Kidney epithelial cell (primary cell): ENCODE measurements around the gene CTXN1. TPM values are rescaled to one million over a fixed set of nuclear protein-coding genes. Genes with fewer than 3 reads are reported as not detected.

ENCODE experiments used
- DNase-seq: peaks from one replicate; pipeline ENCODE4 v3.0.0-alpha.2; 2010; ENCODE audit warnings: low read depth
- H3K27me3 ChIP-seq: 2 replicates; pipeline ENCODE4 v1.6.0; 2011; ENCODE audit warnings: low read length; ENCODE audit not compliant: control insufficient read depth, insufficient read depth
- H3K36me3 ChIP-seq: 2 replicates; pipeline ENCODE4 v1.5.1; 2011; ENCODE audit warnings: low read length; ENCODE audit not compliant: control insufficient read depth, insufficient read depth
- H3K4me3 ChIP-seq: 2 replicates; pipeline ENCODE4 v1.5.1; 2011; ENCODE audit warnings: low read depth, mild to moderate bottlenecking, control low read depth, low read length
- CTCF ChIP-seq: IDR thresholded peaks from 2 replicates; pipeline ENCODE4 v1.5.1; 2011; ENCODE audit warnings: mild to moderate bottlenecking, moderate library complexity, low read length, control low read depth, inconsistent platforms; ENCODE audit not compliant: insufficient read depth, poor library complexity, severe bottlenecking
- total RNA-seq: library from RNA; depleted of rRNA; stranded (reverse); fragments of >200 nt; gene quantifications from 2 replicates; pipeline ENCODE4 v1.2.3, GENCODE V29; 2015

Gene CTXN1
- total RNA-seq, 1 donor from 2014 or later = 16.1 TPM

GRCh38 chr19:7942981-7943443 is 17.1 kb upstream of the CTXN1 start:
- H3K27me3 ChIP-seq = no peaks in the 10 kb centered on the region
- no peak for TF ChIP-seq CTCF
- H3K36me3 ChIP-seq = no peaks in the 10 kb centered on the region
- H3K4me3 ChIP-seq = peak overlapping the region; percentile 97
- DNase-seq = no peak

- Histone ChIP-seq H3K27me3 (no peaks in the 10 kb centered on the region), H3K4me3 (no peak overlapping the region), H3K36me3 (peaks cover 2% of the 10 kb centered on the region)
- no peak for TF ChIP-seq CTCF
- DNase-seq = no peak
Observed at GRCh38 chr19:7941895-7942596, 16.1 kb upstream of the CTXN1 start.

GRCh38 chr19:7940841-7941240 is 14.9 kb upstream of the CTXN1 start:
- Histone ChIP-seq H3K27me3 (no peaks in the 10 kb centered on the region), H3K36me3 (peaks cover 2% of the 10 kb centered on the region), H3K4me3 (no peak overlapping the region)
- no peak for DNase-seq
- no peak for TF ChIP-seq CTCF

- Histone ChIP-seq H3K36me3 (peaks cover 5% of the 10 kb centered on the region), H3K4me3 (no peak overlapping the region), H3K27me3 (no peaks in the 10 kb centered on the region)
- DNase-seq = no peak
- no peak for TF ChIP-seq CTCF
Observed at GRCh38 chr19:7934766-7935165, 8.8 kb upstream of the CTXN1 start.

GRCh38 chr19:7933828-7934725 is 8.1 kb upstream of the CTXN1 start:
- peaks cover 5% of the 10 kb centered on the region for H3K36me3 ChIP-seq

More at GRCh38 chr19:7933828-7934725, 8.1 kb upstream of the CTXN1 start:
- Histone ChIP-seq H3K4me3 (no peak overlapping the region), H3K27me3 (no peaks in the 10 kb centered on the region)
- no peak for TF ChIP-seq CTCF
- no peak for DNase-seq
